ENCODE results near the gene SNRPD2.
"Not testable (repeated sequence)": the region's sequence is repeated elsewhere in the genome, so short reads cannot be mapped to it uniquely, and the experiment has no call there.

Gene SNRPD2

GRCh38 chr19:45691516-45692186, at the start of gene SNRPD2:
Gene SNRPD2, minus strand, starts transcription at chr19:45691953. Its CDS starts 65 bp downstream, at chr19:45691888.
- DNase-seq = peak; percentile 99

DNA sequence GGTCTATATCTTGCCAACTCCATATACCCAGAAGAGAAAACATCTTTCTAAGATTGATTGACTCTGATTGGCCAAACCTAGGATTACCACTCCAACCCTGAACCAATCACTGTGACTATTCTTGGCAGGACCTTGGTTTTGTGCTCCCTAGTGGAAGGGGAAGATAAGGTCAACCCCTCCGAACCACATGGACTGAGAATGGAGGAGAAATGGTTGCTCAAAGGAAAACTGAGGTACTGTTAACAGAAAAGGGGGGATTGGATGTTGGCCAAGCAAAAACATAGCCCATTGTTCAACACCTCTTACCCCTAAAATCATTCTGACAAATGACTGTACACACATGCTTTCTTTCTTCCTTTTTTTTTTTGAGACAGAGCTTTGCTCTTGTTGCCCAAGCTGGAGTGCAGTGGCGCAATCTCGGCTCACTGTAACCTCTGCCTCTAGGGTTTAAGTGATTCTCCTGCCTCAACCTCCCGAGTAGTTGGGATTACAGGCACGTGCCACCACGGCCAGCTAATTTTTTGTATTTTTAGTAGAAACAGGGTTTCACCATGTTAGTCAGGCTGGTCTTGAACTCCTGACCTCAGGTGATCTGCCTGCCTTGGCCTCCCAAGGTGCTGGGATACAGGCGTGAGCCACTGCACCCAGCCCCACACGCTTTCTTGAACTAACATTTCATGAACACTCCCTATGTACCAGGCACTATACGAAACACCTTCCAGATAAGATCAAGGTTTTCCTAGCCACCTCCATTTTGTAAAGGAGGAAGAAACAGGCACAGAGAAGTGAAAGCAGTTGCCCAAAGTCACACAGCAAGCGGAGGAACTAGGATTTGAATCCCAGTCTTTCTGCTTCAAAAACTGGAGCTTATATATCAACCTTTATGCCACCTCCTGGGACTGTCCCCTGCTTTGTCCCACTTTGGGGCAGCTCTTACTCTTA, 48.0 kb upstream of the SNRPD2 start:
- DNase-seq = no peak

DNA sequence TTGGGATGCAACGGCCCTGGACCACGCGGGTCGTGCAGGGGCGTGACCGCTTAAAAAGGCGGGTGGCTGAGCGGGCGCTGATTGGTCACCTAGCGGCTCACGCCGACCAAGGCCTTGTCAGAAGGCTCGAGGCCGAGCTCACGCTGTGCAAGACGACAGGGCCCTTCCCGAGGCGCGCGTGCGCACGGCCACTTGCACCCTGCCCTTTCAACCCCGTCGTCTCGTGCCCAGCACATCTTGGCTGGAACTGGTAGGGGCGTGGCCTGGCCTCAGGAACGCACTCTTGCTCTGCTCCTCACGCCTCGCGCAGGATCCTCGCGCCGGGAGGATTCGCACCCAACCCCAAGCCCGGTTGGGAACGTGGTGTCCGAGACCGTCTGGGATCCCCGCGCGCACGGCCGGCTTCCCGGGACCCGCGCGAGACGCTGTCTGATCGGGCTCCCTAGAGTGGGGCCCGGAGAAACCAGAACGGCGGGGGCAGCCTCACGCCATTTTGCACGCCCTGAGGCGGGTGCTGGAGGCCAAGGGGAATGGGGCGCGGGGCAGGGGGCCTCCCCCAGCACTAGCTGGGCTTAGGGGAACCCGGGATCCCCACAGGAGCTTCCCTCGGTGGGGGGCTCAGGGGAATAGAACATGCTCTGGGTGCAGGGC, 41.5 kb upstream of the SNRPD2 start, which contains the start of gene MEIOSIN:
MEIOSIN (plus strand) TSS at position 280 of the 651 bp plus-strand sequence. CDS start 1,938 bp downstream, outside the sequence.
- DNase-seq = no peak

GRCh38 chr19:45730368-45731288, 38.9 kb upstream of the SNRPD2 start, which contains the start of gene FBXO46:
Gene FBXO46, minus strand, starts transcription at chr19:45730896. Its CDS starts 17,401 bp downstream, at chr19:45713495.
- DNase-seq = peak; percentile 99

DNA sequence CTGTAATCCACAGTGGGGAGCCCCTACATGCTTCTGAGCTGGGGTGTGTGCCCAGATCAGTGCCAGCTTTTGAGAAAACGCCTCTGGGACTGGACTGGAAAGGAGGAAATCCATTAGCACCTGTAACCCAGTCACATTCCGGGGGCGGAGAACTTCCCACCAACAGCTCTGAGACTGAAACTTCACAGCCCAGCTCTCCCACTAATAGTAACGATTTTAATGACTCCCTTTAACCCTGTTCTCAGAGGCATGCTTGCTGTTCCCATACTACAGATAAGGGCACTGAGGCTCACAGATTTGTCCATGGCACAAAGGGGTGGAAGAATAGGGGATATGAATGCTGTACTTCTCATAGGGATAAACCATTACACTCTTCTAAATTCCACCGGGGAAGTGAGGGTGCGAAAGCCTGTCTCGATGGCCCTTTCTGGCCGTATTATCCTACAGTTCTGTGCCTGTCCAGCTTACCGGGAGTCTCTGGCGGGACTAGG, 38.1 kb upstream of the SNRPD2 start:
- DNase-seq = peak; percentile 16

GRCh38 chr19:45728683-45729082, 36.9 kb upstream of the SNRPD2 start:
- not testable (repeated sequence) for DNase-seq

DNA sequence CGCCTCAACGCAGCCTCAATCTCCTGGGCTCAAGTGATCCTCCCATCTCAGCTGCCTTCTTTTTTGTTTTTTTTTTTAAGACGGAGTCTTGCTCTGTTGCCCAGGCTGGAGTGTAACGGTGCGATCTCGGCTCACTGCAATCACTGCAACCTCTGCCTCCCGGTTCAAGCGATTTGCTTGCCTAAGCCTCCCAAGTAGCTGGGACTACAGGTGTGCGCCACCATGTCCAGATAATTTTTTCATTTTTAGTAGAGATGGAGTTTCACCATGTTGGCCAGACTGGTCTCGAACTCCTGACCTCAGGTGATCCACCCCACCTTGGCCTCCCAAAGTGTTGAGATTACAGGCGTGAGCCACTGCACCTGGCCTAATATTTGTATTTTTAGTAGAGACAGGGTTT, 28.3 kb upstream of the SNRPD2 start:
- DNase-seq = not testable (repeated sequence)

DNA sequence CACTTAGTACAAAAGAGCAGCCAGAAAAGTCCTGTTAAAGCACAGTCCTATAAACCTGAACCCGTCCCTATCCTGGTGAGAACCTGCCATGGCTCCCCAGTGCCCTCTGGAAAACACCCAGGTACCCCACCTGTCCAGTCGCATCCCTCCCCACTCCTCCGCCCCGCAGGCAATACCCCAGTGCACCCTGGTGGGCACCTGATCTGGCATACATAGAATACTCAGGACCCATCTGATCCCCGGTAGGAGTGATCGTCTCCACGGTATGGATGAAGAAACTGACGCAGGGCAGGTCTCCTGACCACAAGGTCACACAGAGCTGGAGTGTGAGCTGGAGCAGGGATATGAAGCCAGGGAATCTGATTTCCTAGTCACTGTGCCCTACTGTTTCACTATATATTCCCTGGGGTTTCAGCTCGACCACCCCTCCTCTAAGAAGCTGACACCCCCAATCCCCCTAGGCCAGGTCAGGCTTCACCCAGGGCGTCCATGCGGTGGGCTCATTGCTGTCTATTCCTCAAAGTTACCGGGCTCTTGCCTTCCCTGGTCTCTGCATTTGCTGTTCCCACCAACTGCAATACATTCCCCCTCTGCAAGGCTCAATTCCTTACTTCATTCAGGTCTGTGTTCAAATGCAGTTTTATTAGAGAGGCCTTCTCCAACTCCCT, 26.4 kb upstream of the SNRPD2 start:
- no peak for DNase-seq

DNA sequence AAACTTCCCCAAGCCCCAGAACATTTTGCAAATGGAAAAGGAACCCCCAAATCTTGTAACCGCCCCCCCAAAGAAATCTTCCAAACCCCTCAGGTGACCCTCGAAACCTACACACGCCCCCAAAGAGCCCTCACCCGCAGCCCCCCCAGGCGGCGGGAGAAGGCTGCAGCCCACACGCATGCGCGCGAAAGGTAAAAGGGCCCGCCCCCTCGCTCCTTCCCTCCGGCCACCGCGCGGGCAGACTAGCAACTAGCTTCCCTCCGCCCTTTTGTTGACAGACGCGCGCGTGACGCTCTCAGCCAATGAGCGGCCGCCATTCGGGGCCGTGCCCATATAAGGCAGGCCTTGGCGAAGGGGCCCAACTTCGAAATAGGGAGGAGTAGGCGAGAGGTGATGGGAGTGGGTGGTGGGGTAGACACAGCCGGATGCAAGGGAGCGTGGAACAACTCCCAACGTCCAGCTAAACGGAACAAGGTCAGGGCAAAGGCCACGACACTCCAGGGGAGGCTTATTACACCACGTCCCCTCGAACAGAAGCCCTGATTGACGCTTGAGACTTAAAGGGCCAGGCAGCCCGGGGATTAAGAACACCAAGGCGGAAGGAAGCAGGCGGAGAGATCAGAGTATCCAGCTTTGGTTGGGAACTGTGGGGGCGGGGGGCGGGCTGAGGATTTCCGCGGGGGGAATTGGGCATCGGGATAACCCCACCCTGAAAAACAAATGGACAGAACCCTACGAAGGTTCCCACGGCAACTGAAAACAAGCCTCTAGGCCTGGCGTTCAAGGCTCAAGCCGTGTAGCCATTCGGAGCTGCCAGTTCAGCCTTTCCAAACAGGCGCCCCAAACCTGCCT, 25.6 kb upstream of the SNRPD2 start:
- DNase-seq = peak; percentile 99

DNA sequence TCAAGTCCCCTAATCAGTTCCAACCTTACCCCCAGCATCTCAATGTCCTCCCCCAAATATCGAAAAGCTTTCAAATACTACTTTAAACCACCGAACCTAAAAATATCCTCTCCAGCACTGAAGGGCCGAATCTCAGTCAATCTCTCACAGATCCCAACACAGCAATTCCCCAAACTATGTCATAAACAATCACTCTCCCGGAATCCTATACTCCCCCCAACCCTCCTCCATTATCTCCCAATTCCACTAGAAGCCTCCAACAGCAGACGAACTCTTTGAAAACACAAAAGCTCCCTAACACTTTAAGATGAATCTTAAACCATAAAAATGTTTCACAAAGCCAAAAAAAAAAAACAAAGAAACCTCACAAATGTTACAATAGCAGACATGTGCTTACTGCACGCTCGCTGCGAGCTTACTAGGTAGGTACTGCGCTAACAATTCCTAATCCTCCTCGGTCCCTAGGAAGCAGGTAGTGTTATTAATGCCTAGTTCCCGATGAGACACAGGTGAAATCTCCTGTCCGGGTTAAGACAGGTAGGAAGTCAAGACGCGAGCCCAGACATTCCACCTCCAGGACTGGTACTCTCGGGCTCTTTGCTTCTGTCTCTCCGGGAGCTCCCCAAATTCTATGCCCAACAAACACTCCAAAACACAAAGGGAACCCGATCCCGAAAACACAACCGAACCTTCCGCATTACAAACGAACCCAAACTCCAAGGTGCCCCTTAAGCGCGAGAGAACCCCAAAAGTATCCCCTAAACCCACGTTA, 24.8 kb upstream of the SNRPD2 start:
- DNase-seq = peak; percentile 71

DNA sequence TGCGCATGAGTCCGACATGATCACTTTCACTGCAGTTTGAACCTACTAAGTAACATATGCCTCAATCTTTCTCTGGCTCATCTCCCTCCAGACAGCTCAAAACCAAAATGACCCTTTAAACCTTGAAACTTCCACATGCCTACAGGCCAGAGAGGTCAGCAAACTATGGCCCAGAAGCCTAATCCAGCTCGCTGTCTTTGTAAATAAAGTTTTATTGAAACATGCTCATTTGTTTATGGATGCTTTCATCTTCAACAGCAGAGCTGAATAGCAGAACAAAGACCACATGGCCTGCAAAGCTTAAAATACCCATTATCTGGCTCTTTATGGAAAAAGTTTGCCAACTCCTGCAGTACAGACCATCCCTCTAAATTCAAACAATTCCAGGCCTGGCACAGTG, 23.4 kb upstream of the SNRPD2 start:
- no peak for DNase-seq

DNA sequence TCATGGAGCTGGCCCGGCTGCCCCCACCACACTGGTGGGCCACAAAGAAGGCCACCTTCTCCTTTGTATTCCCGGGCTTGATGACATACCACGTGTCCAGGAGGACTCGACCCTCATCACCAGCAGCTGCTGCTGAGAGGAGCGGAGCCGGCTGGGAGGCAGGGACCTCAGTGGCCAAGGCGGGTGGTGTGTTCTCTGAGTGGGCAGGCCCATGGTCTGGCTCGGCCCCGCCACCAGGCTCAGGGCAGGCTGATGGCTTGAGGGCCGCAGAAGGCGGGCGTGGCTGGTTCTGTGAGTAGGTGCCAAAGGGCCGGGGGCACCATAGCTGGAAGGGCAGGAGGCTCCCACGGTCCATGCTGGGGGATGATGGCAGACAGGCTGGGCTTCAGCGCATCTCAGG, 21.4 kb upstream of the SNRPD2 start:
- no peak for DNase-seq

- DNase-seq = no peak
Observed at GRCh38 chr19:45712699-45713067, 20.9 kb upstream of the SNRPD2 start.

- no peak for DNase-seq
Observed at GRCh38 chr19:45711851-45712698, 20.3 kb upstream of the SNRPD2 start.

DNA sequence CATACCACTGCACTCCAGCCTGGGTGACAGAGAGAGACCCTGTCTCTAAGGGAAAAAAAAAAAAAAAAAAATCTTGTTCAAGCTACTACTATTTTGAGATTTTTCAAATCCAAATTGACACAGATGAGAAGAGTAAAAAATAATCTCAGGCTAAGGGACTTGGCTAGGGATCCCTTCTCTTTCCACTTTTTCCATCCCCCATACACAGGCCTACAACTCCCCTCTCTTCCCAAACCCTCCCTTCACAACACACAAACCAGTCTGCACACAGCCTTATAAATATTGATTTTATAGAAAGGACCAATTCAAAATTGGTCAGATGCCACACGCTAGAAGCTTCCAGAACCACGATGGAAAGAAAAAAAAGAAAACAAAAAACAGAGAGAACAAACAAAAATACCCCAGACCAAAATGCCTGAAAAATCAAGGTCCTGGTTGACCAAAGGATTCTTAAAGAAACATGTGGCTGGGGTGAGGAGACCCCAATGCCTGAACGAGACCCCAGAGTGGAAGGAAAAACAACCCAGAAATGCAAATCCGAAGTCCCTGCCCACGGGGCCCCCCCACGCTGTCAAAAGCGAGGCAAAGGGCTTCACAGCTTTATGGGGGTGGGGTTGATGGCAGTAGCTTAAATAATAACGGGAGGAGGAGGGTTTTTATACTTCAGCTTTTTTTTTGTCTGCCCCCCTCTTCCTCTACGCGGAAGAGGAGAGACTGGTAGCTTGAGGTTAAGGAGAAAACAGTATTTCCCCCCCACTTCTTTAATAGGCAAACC, 18.8 kb upstream of the SNRPD2 start:
- DNase-seq = no peak

- no peak for DNase-seq
Observed at GRCh38 chr19:45705710-45706415, 14.1 kb upstream of the SNRPD2 start.

GRCh38 chr19:45705115-45705514, 13.4 kb upstream of the SNRPD2 start:
- no peak for DNase-seq
